Upper lobe of right lung (tissue), 1 donor: ENCODE data around the gene SLX4IP. TPM values are rescaled to one million over a fixed set of nuclear protein-coding genes. Genes with fewer than 3 reads are reported as not detected.

Experiments used
- ATAC-seq: fragments of 200-7000 bp; cut with Tn5 transposase; one replicate; pipeline ENCODE4 v1.9.1; 2020; ENCODE audit warnings: mild to moderate bottlenecking, moderate library complexity
- DNase-seq: peaks from one replicate; pipeline ENCODE4 v3.0.0-alpha.2; 2020
- H3K27ac ChIP-seq: fragments of 200-600 bp; one replicate; pipeline ENCODE4 v1.8.0; 2022
- H3K27me3 ChIP-seq: fragments of 200-600 bp; one replicate; pipeline ENCODE4 v1.8.0; 2022; ENCODE audit warnings: mild to moderate bottlenecking
- H3K36me3 ChIP-seq: fragments of 200-600 bp; one replicate; pipeline ENCODE4 v1.8.0; 2022
- H3K4me1 ChIP-seq: fragments of 200-600 bp; one replicate; pipeline ENCODE4 v1.8.0; 2022
- H3K4me3 ChIP-seq: fragments of 200-600 bp; one replicate; pipeline ENCODE4 v1.8.0; 2022; ENCODE audit warnings: mild to moderate bottlenecking
- H3K9me3 ChIP-seq: fragments of 200-600 bp; one replicate; pipeline ENCODE4 v1.8.0; 2022
- CTCF ChIP-seq: fragments of 200-600 bp; IDR thresholded peaks from one replicate; pipeline ENCODE4 v1.8.0; 2022; ENCODE audit warnings: antibody characterized with exemption
- intact Hi-C: fragments of 100-400 bp; cut with DNase I; formaldehyde crosslinking; loops from one replicate; pipeline ENCODE4 v1.11.0; 2022
- total RNA-seq: library from RNA; stranded (reverse); fragmentation: NEBNext Ultra II Directional; extraction: Animal tissue kit (Norgen Biotek cat#: 25700); gene quantifications from one replicate; pipeline ENCODE4 v1.2.1, GENCODE V29; 2021
- donor health status: DM: no; HTN: yes; CAD: no; lungs with severe emphysema.

SLX4IP gene
- total RNA-seq, 1 donor from 2014 or later, result 5.4 TPM

GRCh38 chr20:10508060-10508459 lies 73.0 kb downstream of the SLX4IP start:
- H3K4me3 ChIP-seq, result no peak overlapping the region
- H3K9me3 ChIP-seq, result no peaks in the 10 kb centered on the region
- H3K36me3 ChIP-seq, result no peaks in the 10 kb centered on the region
- H3K27ac ChIP-seq, result peak overlapping the region; percentile 66
- H3K4me1 ChIP-seq, result peaks cover 59% of the 10 kb centered on the region
- no peak for TF ChIP-seq CTCF
- DNase-seq (no peak), ATAC-seq (no peak)
- no peaks in the 10 kb centered on the region for H3K27me3 ChIP-seq
- intact Hi-C loops, result no loop called here

GRCh38 chr20:10508468-10509251 lies 73.6 kb downstream of the SLX4IP start:
- ATAC-seq (no peak), DNase-seq (no peak)
- intact Hi-C loops, result no loop called here
- Histone ChIP-seq H3K4me3 (no peak overlapping the region), H3K9me3 (no peaks in the 10 kb centered on the region), H3K4me1 (peaks cover 59% of the 10 kb centered on the region), H3K27ac (peak overlapping the region; percentile 66), H3K36me3 (no peaks in the 10 kb centered on the region), H3K27me3 (no peaks in the 10 kb centered on the region)
- no peak for TF ChIP-seq CTCF

- Histone ChIP-seq H3K27me3 (no peaks in the 10 kb centered on the region), H3K4me1 (peaks cover 58% of the 10 kb centered on the region), H3K27ac (peak overlapping the region; percentile 66), H3K9me3 (no peaks in the 10 kb centered on the region), H3K4me3 (no peak overlapping the region), H3K36me3 (no peaks in the 10 kb centered on the region)
- ATAC-seq (no peak), DNase-seq (no peak)
- TF ChIP-seq CTCF, result no peak
- intact Hi-C loops, result no loop called here
These were observed 74.3 kb downstream of the SLX4IP start for GRCh38 chr20:10509376-10509775.

GRCh38 chr20:10510216-10510615 lies 75.1 kb downstream of the SLX4IP start:
- no peaks in the 10 kb centered on the region for H3K36me3 ChIP-seq
- DNase-seq (no peak), ATAC-seq (no peak)
- no peak for TF ChIP-seq CTCF
- H3K27me3 ChIP-seq, result no peaks in the 10 kb centered on the region
- H3K9me3 ChIP-seq, result no peaks in the 10 kb centered on the region
- intact Hi-C loops, result no loop called here
- no peak overlapping the region for H3K27ac ChIP-seq
- H3K4me1 ChIP-seq, result peaks cover 54% of the 10 kb centered on the region
- H3K4me3 ChIP-seq, result no peak overlapping the region

GRCh38 chr20:10511170-10511508 lies 76.0 kb downstream of the SLX4IP start:
- no peak for TF ChIP-seq CTCF
- ATAC-seq (peak; percentile 19), DNase-seq (no peak)
- Histone ChIP-seq H3K27me3 (no peaks in the 10 kb centered on the region), H3K4me1 (peaks cover 45% of the 10 kb centered on the region), H3K4me3 (no peak overlapping the region), H3K9me3 (no peaks in the 10 kb centered on the region), H3K27ac (peak overlapping the region; percentile 56), H3K36me3 (no peaks in the 10 kb centered on the region)
- intact Hi-C loops, result no loop called here
